GM12878 (cell line): ENCODE measurements around the gene COL26A1.

Source experiments
- ASH2L ChIP-seq: fragments of 300-600, 200-600 bp; sonication (generic); IDR thresholded peaks from 2 replicates; pipeline ENCODE4 v1.6.1; 2017; ENCODE audit warnings: low read depth, mild to moderate bottlenecking, borderline replicate concordance
- BRCA1 ChIP-seq: IDR thresholded peaks from 2 replicates; pipeline ENCODE4 v1.6.1; 2011; ENCODE audit warnings: low read depth, low read length, improper control_type of control experiment
- CREB1 ChIP-seq: IDR thresholded peaks from 2 replicates; pipeline ENCODE4 v1.6.1; 2012; ENCODE audit warnings: low read depth, mild to moderate bottlenecking, inconsistent platforms
- EP300 ChIP-seq, 2 experiments: fragments of 150-350 bp in 1 of 2; IDR thresholded peaks; 2 replicates each; pipeline ENCODE4 v1.6.1; 2011 to 2012; ENCODE audit warnings: low read depth in 2 of 2, low read length in 2 of 2, borderline replicate concordance in 1 of 2, improper control_type of control experiment in 1 of 2, inconsistent platforms in 1 of 2; ENCODE audit not compliant: control insufficient read depth in 1 of 2
- POLR2A ChIP-seq: IDR thresholded peaks from 2 replicates; pipeline ENCODE4 v1.6.1; 2011; ENCODE audit warnings: low read depth, mild to moderate bottlenecking, low read length
- POLR2AphosphoS5 ChIP-seq: IDR thresholded peaks from 2 replicates; pipeline ENCODE4 v1.6.1; 2011; ENCODE audit warnings: mild to moderate bottlenecking, low read length, inconsistent platforms
- ZNF592 ChIP-seq: fragments of 450-650 bp; IDR thresholded peaks from 2 replicates; pipeline ENCODE4 v1.6.1; 2017; ENCODE audit warnings: mild to moderate bottlenecking, moderate library complexity
- TF ChIP-seq, protein P1 (sequence below): fragments of 450-650 bp; IDR thresholded peaks from 2 replicates; pipeline ENCODE4 v1.6.1; 2017; ENCODE audit warnings: mild to moderate bottlenecking
- TF ChIP-seq, protein P2 (sequence below), 3 experiments: IDR thresholded peaks in 2 of 3; conservative IDR thresholded peaks in 1 of 3; 2 replicates each; pipeline ENCODE4 v1.5.1; 2011; ENCODE audit warnings: low read depth in 3 of 3, low read length in 3 of 3, mild to moderate bottlenecking in 3 of 3, control low read depth in 2 of 3, moderate library complexity in 2 of 3, inconsistent platforms in 1 of 3, mixed read lengths in 1 of 3; ENCODE audit not compliant: control insufficient read depth in 2 of 3, insufficient read depth in 1 of 3; ENCODE audit errors: extremely low read depth in 1 of 3

GRCh38 chr7:101402835-101403234, 40.2 kb downstream of the COL26A1 start:
- TF ChIP-seq, protein P1, sequence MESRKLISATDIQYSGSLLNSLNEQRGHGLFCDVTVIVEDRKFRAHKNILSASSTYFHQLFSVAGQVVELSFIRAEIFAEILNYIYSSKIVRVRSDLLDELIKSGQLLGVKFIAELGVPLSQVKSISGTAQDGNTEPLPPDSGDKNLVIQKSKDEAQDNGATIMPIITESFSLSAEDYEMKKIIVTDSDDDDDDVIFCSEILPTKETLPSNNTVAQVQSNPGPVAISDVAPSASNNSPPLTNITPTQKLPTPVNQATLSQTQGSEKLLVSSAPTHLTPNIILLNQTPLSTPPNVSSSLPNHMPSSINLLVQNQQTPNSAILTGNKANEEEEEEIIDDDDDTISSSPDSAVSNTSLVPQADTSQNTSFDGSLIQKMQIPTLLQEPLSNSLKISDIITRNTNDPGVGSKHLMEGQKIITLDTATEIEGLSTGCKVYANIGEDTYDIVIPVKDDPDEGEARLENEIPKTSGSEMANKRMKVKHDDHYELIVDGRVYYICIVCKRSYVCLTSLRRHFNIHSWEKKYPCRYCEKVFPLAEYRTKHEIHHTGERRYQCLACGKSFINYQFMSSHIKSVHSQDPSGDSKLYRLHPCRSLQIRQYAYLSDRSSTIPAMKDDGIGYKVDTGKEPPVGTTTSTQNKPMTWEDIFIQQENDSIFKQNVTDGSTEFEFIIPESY: no peak
- TF ChIP-seq, protein P2, sequence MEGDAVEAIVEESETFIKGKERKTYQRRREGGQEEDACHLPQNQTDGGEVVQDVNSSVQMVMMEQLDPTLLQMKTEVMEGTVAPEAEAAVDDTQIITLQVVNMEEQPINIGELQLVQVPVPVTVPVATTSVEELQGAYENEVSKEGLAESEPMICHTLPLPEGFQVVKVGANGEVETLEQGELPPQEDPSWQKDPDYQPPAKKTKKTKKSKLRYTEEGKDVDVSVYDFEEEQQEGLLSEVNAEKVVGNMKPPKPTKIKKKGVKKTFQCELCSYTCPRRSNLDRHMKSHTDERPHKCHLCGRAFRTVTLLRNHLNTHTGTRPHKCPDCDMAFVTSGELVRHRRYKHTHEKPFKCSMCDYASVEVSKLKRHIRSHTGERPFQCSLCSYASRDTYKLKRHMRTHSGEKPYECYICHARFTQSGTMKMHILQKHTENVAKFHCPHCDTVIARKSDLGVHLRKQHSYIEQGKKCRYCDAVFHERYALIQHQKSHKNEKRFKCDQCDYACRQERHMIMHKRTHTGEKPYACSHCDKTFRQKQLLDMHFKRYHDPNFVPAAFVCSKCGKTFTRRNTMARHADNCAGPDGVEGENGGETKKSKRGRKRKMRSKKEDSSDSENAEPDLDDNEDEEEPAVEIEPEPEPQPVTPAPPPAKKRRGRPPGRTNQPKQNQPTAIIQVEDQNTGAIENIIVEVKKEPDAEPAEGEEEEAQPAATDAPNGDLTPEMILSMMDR (IDR thresholded peaks at IDR 0.05 in 2 of 3, conservative IDR thresholded peaks at IDR 0.05 in 1 of 3; ENCODE audit: control insufficient read depth in 2 of 3, extremely low read depth in 1 of 3, insufficient read depth in 1 of 3, low read depth in 3 of 3, low read length in 3 of 3): no peak
- TF ChIP-seq CREB1: no peak
- no peak for TF ChIP-seq EP300 (IDR thresholded peaks at IDR 0.05; ENCODE audit: borderline replicate concordance in 1 of 2, control insufficient read depth in 1 of 2, low read depth in 2 of 2, low read length in 2 of 2)
- TF ChIP-seq ZNF592: no peak
- TF ChIP-seq POLR2AphosphoS5: no peak
- TF ChIP-seq BRCA1: no peak
- no peak for TF ChIP-seq POLR2A
- TF ChIP-seq ASH2L: no peak
